Embryonic facial prominence (tissue), 1 donor: ENCODE measurements around the gene HINT3.
"Not testable (repeated sequence)": the region's sequence is repeated elsewhere in the genome, so short reads cannot be mapped to it uniquely, and the experiment has no call there.

Source experiments
- DNase-seq: peaks from one replicate; pipeline ENCODE4 v3.0.0-alpha.2; 2016; ENCODE audit errors: extremely low spot score

HINT3 gene

GRCh38 chr6:125939791-125940190 lies 16.8 kb upstream of the HINT3 start:
- no peak for DNase-seq

GRCh38 chr6:125940247-125941041 lies 16.1 kb upstream of the HINT3 start:
- DNase-seq: no peak

GRCh38 chr6:125942672-125943527 lies 13.7 kb upstream of the HINT3 start:
- no peak for DNase-seq

GRCh38 chr6:125943528-125944433 lies 12.8 kb upstream of the HINT3 start:
- DNase-seq: no peak

GRCh38 chr6:125944434-125944816 lies 12.1 kb upstream of the HINT3 start:
- DNase-seq: no peak

GRCh38 chr6:125944896-125945295 lies 11.7 kb upstream of the HINT3 start:
- DNase-seq: no peak

GRCh38 chr6:125945378-125946141 lies 11.0 kb upstream of the HINT3 start:
- DNase-seq: no peak

GRCh38 chr6:125947615-125948014 lies 9.0 kb upstream of the HINT3 start:
- DNase-seq: no peak

- no peak for DNase-seq
These were observed 8.1 kb upstream of the HINT3 start for GRCh38 chr6:125948455-125948854.

- no peak for DNase-seq
These were observed 7.5 kb upstream of the HINT3 start for GRCh38 chr6:125949069-125949468.

GRCh38 chr6:125950293-125950692 lies 6.3 kb upstream of the HINT3 start:
- DNase-seq: no peak

GRCh38 chr6:125950716-125951115 lies 5.9 kb upstream of the HINT3 start:
- DNase-seq: not testable (repeated sequence)

- no peak for DNase-seq
These were observed 5.2 kb upstream of the HINT3 start for GRCh38 chr6:125951323-125951722.

- no peak for DNase-seq
These were observed 3.6 kb upstream of the HINT3 start for GRCh38 chr6:125952764-125953501.

- DNase-seq: no peak
These were observed 3.1 kb upstream of the HINT3 start for GRCh38 chr6:125953502-125953875.

- no peak for DNase-seq
These were observed 1.7 kb upstream of the HINT3 start for GRCh38 chr6:125954735-125955339.

- DNase-seq: no peak
These were observed 597 bp upstream of the HINT3 start for GRCh38 chr6:125955973-125956372.

- no peak for DNase-seq
These were observed 772 bp downstream of the HINT3 start for GRCh38 chr6:125957391-125957693.

GRCh38 chr6:125957845-125958244 lies 1.3 kb downstream of the HINT3 start:
- DNase-seq: no peak

GRCh38 chr6:125959041-125959440 lies 2.5 kb downstream of the HINT3 start:
- no peak for DNase-seq
